Right atrium auricular region (tissue), 2 donors: ENCODE data around the gene SNTB2. TPM values are rescaled to one million over a fixed set of nuclear protein-coding genes. Genes with fewer than 3 reads are reported as not detected.

Experiments
- DNase-seq: peaks from one replicate; pipeline ENCODE4 v3.0.0-alpha.2; 2019; ENCODE audit warnings: low spot score
- H3K27ac ChIP-seq, 2 donors: fragments of 200-600 bp; sonication (generic); 1 replicate in 1 of 2; 2 replicates in 1 of 2; pipeline ENCODE4 v1.5.1; 2016 to 2019
- H3K27me3 ChIP-seq, 2 donors: fragments of 200-600 bp; sonication (generic); one replicate each; pipeline versions ENCODE4 v1.5.1 to v1.6.0; 2017 to 2019
- H3K36me3 ChIP-seq: fragments of 200-600 bp; sonication (generic); one replicate; pipeline ENCODE4 v1.5.1; 2016
- H3K4me1 ChIP-seq, 2 donors: fragments of 200-600 bp; sonication (generic); one replicate each; pipeline versions ENCODE4 v1.5.1 to v1.6.0; 2017 to 2019
- H3K4me3 ChIP-seq, 2 donors: fragments of 200-600 bp; sonication (generic); 1 replicate in 1 of 2; 2 replicates in 1 of 2; pipeline ENCODE4 v1.5.1; 2017 to 2019; ENCODE audit warnings: mild to moderate bottlenecking in 1 of 2, moderate library complexity in 1 of 2
- H3K9me3 ChIP-seq, 2 donors: fragments of 200-600 bp; sonication (generic); one replicate each; pipeline ENCODE4 v1.5.1; 2019
- CTCF ChIP-seq, 2 donors: fragments of 200-600 bp; sonication (generic); IDR thresholded peaks; one replicate each; pipeline ENCODE4 v1.5.1; 2019; ENCODE audit warnings: antibody characterized with exemption in 2 of 2
- total RNA-seq, 2 donors: library from RNA; depleted of rRNA; stranded (reverse); fragments of >200 nt; gene quantifications; one replicate each; pipeline ENCODE4 v1.1.0, GENCODE V29; 2016

The SNTB2 gene
- total RNA-seq, 2 donors from 2014 or later, result 12.3 to 35.1 TPM

- TF ChIP-seq CTCF (IDR thresholded peaks at IDR 0.05), result no peak
- no peak overlapping the region for H3K4me3 ChIP-seq
- DNase-seq, result no peak
- no peaks in the 10 kb centered on the region for H3K9me3 ChIP-seq
- H3K36me3 ChIP-seq, result peaks cover 57% of the 10 kb centered on the region
- no peaks in the 10 kb centered on the region for H3K27me3 ChIP-seq
- H3K27ac ChIP-seq, result peak overlapping the region in 1 of 2 donors; percentile 32
- peaks cover 0 to 14% of the 10 kb centered on the region in 2 donors for H3K4me1 ChIP-seq
These were observed 20.6 kb upstream of the SNTB2 start for GRCh38 chr16:69166221-69166833.

GRCh38 chr16:69166946-69167930 is 19.7 kb upstream of the SNTB2 start:
- H3K36me3 ChIP-seq, result peaks cover 53% of the 10 kb centered on the region
- H3K27me3 ChIP-seq, result no peaks in the 10 kb centered on the region
- no peak overlapping the region for H3K27ac ChIP-seq
- no peaks in the 10 kb centered on the region for H3K9me3 ChIP-seq
- DNase-seq, result no peak
- no peak for TF ChIP-seq CTCF (IDR thresholded peaks at IDR 0.05)
- no peak overlapping the region for H3K4me3 ChIP-seq
- H3K4me1 ChIP-seq, result peaks cover 0 to 17% of the 10 kb centered on the region in 2 donors

- no peak for TF ChIP-seq CTCF (IDR thresholded peaks at IDR 0.05)
- H3K36me3 ChIP-seq, result peaks cover 40% of the 10 kb centered on the region
- H3K9me3 ChIP-seq, result no peaks in the 10 kb centered on the region
- H3K4me3 ChIP-seq, result no peak overlapping the region
- no peak for DNase-seq
- no peaks in the 10 kb centered on the region for H3K27me3 ChIP-seq
- H3K4me1 ChIP-seq, result peaks cover 0 to 26% of the 10 kb centered on the region in 2 donors
- H3K27ac ChIP-seq, result no peak overlapping the region
These were observed 17.9 kb upstream of the SNTB2 start for GRCh38 chr16:69169051-69169450.

GRCh38 chr16:69169607-69170352 is 17.2 kb upstream of the SNTB2 start:
- Histone ChIP-seq H3K4me1 (peaks cover 0 to 26% of the 10 kb centered on the region in 2 donors), H3K36me3 (peaks cover 35% of the 10 kb centered on the region), H3K27ac (no peak overlapping the region), H3K9me3 (no peaks in the 10 kb centered on the region), H3K4me3 (no peak overlapping the region), H3K27me3 (no peaks in the 10 kb centered on the region)
- no peak for TF ChIP-seq CTCF (IDR thresholded peaks at IDR 0.05)
- DNase-seq, result no peak

- Histone ChIP-seq H3K4me1 (peaks cover 0 to 17% of the 10 kb centered on the region in 2 donors), H3K9me3 (no peaks in the 10 kb centered on the region), H3K36me3 (peaks cover 18% of the 10 kb centered on the region), H3K27ac (peak overlapping the region; percentile 62 to 71), H3K4me3 (no peak overlapping the region), H3K27me3 (no peaks in the 10 kb centered on the region)
- DNase-seq, result no peak
- TF ChIP-seq CTCF (IDR thresholded peaks at IDR 0.05), result no peak
These were observed 15.5 kb upstream of the SNTB2 start for GRCh38 chr16:69171325-69172084.
